ENCODE measurements around the gene NBPF9.
"Not testable (repeated sequence)": the region's sequence is repeated elsewhere in the genome, so short reads cannot be mapped to it uniquely, and the experiment has no call there.

NBPF9 gene

GRCh38 chr1:149103109-149104081 is at the start of gene NBPF9:
TSS of gene NBPF9 (minus strand) at chr1:149103551. CDS start at chr1:149082139, 21,412 bp downstream.
- H3K27me3 Mint-ChIP-seq (ENCODE audit: low read depth); H3K36me3 Mint-ChIP-seq (ENCODE audit: low read depth); H3K9me3 Mint-ChIP-seq; H3K4me1 Mint-ChIP-seq: not testable (repeated sequence)
- Mint-ChIP-seq H3K4me3 (peak within 1 kb of the TSS; percentile 93 to 99 (median 98)), H3K27ac (peak within 1 kb of the TSS; percentile 95 to 97 (median 96))

- not testable (repeated sequence) for H3K27me3 Mint-ChIP-seq (ENCODE audit: low read depth); H3K4me1 Mint-ChIP-seq; H3K36me3 Mint-ChIP-seq (ENCODE audit: low read depth); H3K27ac Mint-ChIP-seq; H3K4me3 Mint-ChIP-seq; H3K9me3 Mint-ChIP-seq
These were observed 46.6 kb upstream of the NBPF9 start for GRCh38 chr1:149149909-149150308.

- not testable (repeated sequence) for H3K27ac Mint-ChIP-seq; H3K27me3 Mint-ChIP-seq (ENCODE audit: low read depth); H3K36me3 Mint-ChIP-seq (ENCODE audit: low read depth); H3K9me3 Mint-ChIP-seq; H3K4me3 Mint-ChIP-seq; H3K4me1 Mint-ChIP-seq
These were observed 34.2 kb upstream of the NBPF9 start for GRCh38 chr1:149137585-149137984.

- H3K27me3 Mint-ChIP-seq (ENCODE audit: low read depth); H3K9me3 Mint-ChIP-seq; H3K4me1 Mint-ChIP-seq; H3K4me3 Mint-ChIP-seq; H3K36me3 Mint-ChIP-seq (ENCODE audit: low read depth): not testable (repeated sequence)
- H3K27ac Mint-ChIP-seq: peak overlapping the region in 1 of 3 experiments; percentile 41
These were observed 27.6 kb upstream of the NBPF9 start for GRCh38 chr1:149130938-149131337.

- not testable (repeated sequence) for H3K4me3 Mint-ChIP-seq; H3K27ac Mint-ChIP-seq; H3K36me3 Mint-ChIP-seq (ENCODE audit: low read depth); H3K27me3 Mint-ChIP-seq (ENCODE audit: low read depth); H3K4me1 Mint-ChIP-seq; H3K9me3 Mint-ChIP-seq
These were observed 25.9 kb upstream of the NBPF9 start for GRCh38 chr1:149129245-149129644.

GRCh38 chr1:149126555-149127145 is 23.3 kb upstream of the NBPF9 start:
- not testable (repeated sequence) for H3K27me3 Mint-ChIP-seq (ENCODE audit: low read depth); H3K4me1 Mint-ChIP-seq; H3K36me3 Mint-ChIP-seq (ENCODE audit: low read depth); H3K9me3 Mint-ChIP-seq; H3K27ac Mint-ChIP-seq; H3K4me3 Mint-ChIP-seq

GRCh38 chr1:149123948-149124926 is 20.9 kb upstream of the NBPF9 start:
- H3K9me3 Mint-ChIP-seq; H3K27me3 Mint-ChIP-seq (ENCODE audit: low read depth); H3K36me3 Mint-ChIP-seq (ENCODE audit: low read depth); H3K4me1 Mint-ChIP-seq: not testable (repeated sequence)
- Mint-ChIP-seq H3K4me3 (peak overlapping the region; percentile 48 to 71 (median 63)), H3K27ac (peak overlapping the region; percentile 88 to 98 (median 96))

GRCh38 chr1:149112828-149113227 is 9.5 kb upstream of the NBPF9 start:
- H3K4me3 Mint-ChIP-seq; H3K27ac Mint-ChIP-seq; H3K9me3 Mint-ChIP-seq; H3K36me3 Mint-ChIP-seq (ENCODE audit: low read depth); H3K4me1 Mint-ChIP-seq; H3K27me3 Mint-ChIP-seq (ENCODE audit: low read depth): not testable (repeated sequence)

- not testable (repeated sequence) for H3K9me3 Mint-ChIP-seq; H3K36me3 Mint-ChIP-seq (ENCODE audit: low read depth); H3K27me3 Mint-ChIP-seq (ENCODE audit: low read depth); H3K4me3 Mint-ChIP-seq; H3K27ac Mint-ChIP-seq; H3K4me1 Mint-ChIP-seq
These were observed 7.0 kb upstream of the NBPF9 start for GRCh38 chr1:149110343-149110742.

GRCh38 chr1:149102574-149102973 is 777 bp downstream of the NBPF9 start:
- not testable (repeated sequence) for H3K9me3 Mint-ChIP-seq; H3K4me1 Mint-ChIP-seq; H3K27me3 Mint-ChIP-seq (ENCODE audit: low read depth)

GRCh38 chr1:149098276-149098675 is 5.1 kb downstream of the NBPF9 start:
- not testable (repeated sequence) for H3K9me3 Mint-ChIP-seq; H3K36me3 Mint-ChIP-seq (ENCODE audit: low read depth); H3K27ac Mint-ChIP-seq; H3K27me3 Mint-ChIP-seq (ENCODE audit: low read depth); H3K4me1 Mint-ChIP-seq; H3K4me3 Mint-ChIP-seq

More at GRCh38 chr1:149102574-149102973, 777 bp downstream of the NBPF9 start:
- not testable (repeated sequence) for H3K36me3 Mint-ChIP-seq (ENCODE audit: low read depth); H3K27ac Mint-ChIP-seq
- peak overlapping the region; percentile 58 to 78 (median 64) for H3K4me3 Mint-ChIP-seq

- not testable (repeated sequence) for H3K9me3 Mint-ChIP-seq; H3K27ac Mint-ChIP-seq; H3K27me3 Mint-ChIP-seq (ENCODE audit: low read depth); H3K4me3 Mint-ChIP-seq; H3K4me1 Mint-ChIP-seq; H3K36me3 Mint-ChIP-seq (ENCODE audit: low read depth)
These were observed 10.2 kb downstream of the NBPF9 start for GRCh38 chr1:149093155-149093554.

- H3K4me3 Mint-ChIP-seq; H3K27me3 Mint-ChIP-seq (ENCODE audit: low read depth); H3K36me3 Mint-ChIP-seq (ENCODE audit: low read depth): not testable (repeated sequence)
These were observed 27.7 kb downstream of the NBPF9 start for GRCh38 chr1:149075505-149076127.

GRCh38 chr1:149064611-149065010 is 38.7 kb downstream of the NBPF9 start:
- not testable (repeated sequence) for H3K9me3 Mint-ChIP-seq; H3K4me3 Mint-ChIP-seq; H3K27me3 Mint-ChIP-seq (ENCODE audit: low read depth); H3K27ac Mint-ChIP-seq; H3K4me1 Mint-ChIP-seq
- H3K36me3 Mint-ChIP-seq (ENCODE audit: low read depth): peaks cover 26% of the 10 kb centered on the region

More at GRCh38 chr1:149075505-149076127, 27.7 kb downstream of the NBPF9 start:
- H3K27ac Mint-ChIP-seq, H3K4me1 Mint-ChIP-seq, H3K9me3 Mint-ChIP-seq: not testable (repeated sequence)
